Mesenchymal stem cell (in vitro differentiated cells and primary cell): ENCODE results near the gene SLC16A13.

ENCODE experiments used
- DNase-seq: peaks from one replicate; pipeline ENCODE4 v3.0.0-alpha.2; 2013
- H2AFZ ChIP-seq: one replicate; pipeline ENCODE4 v1.6.1; 2013; ENCODE audit warnings: low read depth, mild to moderate bottlenecking, control low read depth, inconsistent platforms, low read length, moderate library complexity
- H2AK5ac ChIP-seq: 2 replicates; pipeline ENCODE4 v1.6.1; 2013; ENCODE audit warnings: low read length, moderate library complexity, mild to moderate bottlenecking, inconsistent platforms; ENCODE audit not compliant: severe bottlenecking
- H2BK120ac ChIP-seq: one replicate; pipeline ENCODE4 v1.6.1; 2013; ENCODE audit warnings: low read depth, mild to moderate bottlenecking, inconsistent platforms, low read length, moderate library complexity
- H2BK12ac ChIP-seq, 2 experiments: one replicate each; pipeline ENCODE4 v1.6.1; 2013; ENCODE audit warnings: inconsistent platforms in 2 of 2, low read length in 2 of 2, mild to moderate bottlenecking in 2 of 2, moderate library complexity in 2 of 2, control low read depth in 1 of 2
- H2BK15ac ChIP-seq: one replicate; pipeline ENCODE4 v1.6.1; 2013; ENCODE audit warnings: mild to moderate bottlenecking, low read depth, inconsistent platforms; ENCODE audit not compliant: poor library complexity, severe bottlenecking
- H2BK5ac ChIP-seq: 2 replicates; pipeline ENCODE4 v1.6.1; 2013; ENCODE audit warnings: low read depth, mild to moderate bottlenecking, low read length, control low read depth, inconsistent platforms; ENCODE audit not compliant: poor library complexity, severe bottlenecking
- H3K14ac ChIP-seq, 2 experiments: one replicate each; pipeline ENCODE4 v1.6.1; 2013; ENCODE audit warnings: inconsistent platforms in 2 of 2, low read length in 2 of 2, control low read depth in 1 of 2, mild to moderate bottlenecking in 1 of 2, moderate library complexity in 1 of 2
- H3K18ac ChIP-seq, 2 experiments: one replicate each; pipeline ENCODE4 v1.6.1; 2013; ENCODE audit warnings: inconsistent platforms in 2 of 2, low read length in 2 of 2, control low read depth in 1 of 2, low read depth in 1 of 2, mild to moderate bottlenecking in 1 of 2
- H3K23ac ChIP-seq, 2 experiments: one replicate each; pipeline ENCODE4 v1.6.1; 2013; ENCODE audit warnings: inconsistent platforms in 2 of 2, low read length in 2 of 2, mild to moderate bottlenecking in 2 of 2, moderate library complexity in 2 of 2, control low read depth in 1 of 2
- H3K27ac ChIP-seq: 2 replicates; pipeline ENCODE4 v1.5.1; 2013; ENCODE audit warnings: mild to moderate bottlenecking, moderate library complexity, low read length, control low read depth, inconsistent platforms; ENCODE audit not compliant: poor library complexity, severe bottlenecking
- H3K27me3 ChIP-seq, 2 experiments: 2 replicates each; pipeline versions ENCODE4 v1.6.1 to v1.7.0; 2013; ENCODE audit warnings: low read length in 2 of 2, mild to moderate bottlenecking in 2 of 2, moderate library complexity in 2 of 2, control low read depth in 1 of 2, inconsistent platforms in 1 of 2; ENCODE audit not compliant: control insufficient read depth in 1 of 2, insufficient read depth in 1 of 2
- H3K36me3 ChIP-seq, 2 experiments: 2 replicates each; pipeline versions ENCODE4 v1.6.1 to v1.7.0; 2013; ENCODE audit warnings: low read length in 2 of 2, control low read depth in 1 of 2, inconsistent platforms in 1 of 2, low read depth in 1 of 2, mild to moderate bottlenecking in 1 of 2; ENCODE audit not compliant: insufficient read depth in 2 of 2, control insufficient read depth in 1 of 2
- H3K4ac ChIP-seq, 2 experiments: one replicate each; pipeline ENCODE4 v1.6.1; 2013; ENCODE audit warnings: inconsistent platforms in 2 of 2, low read length in 2 of 2, mild to moderate bottlenecking in 2 of 2, moderate library complexity in 2 of 2, control low read depth in 1 of 2, low read depth in 1 of 2
- H3K4me1 ChIP-seq: 2 replicates; pipeline ENCODE4 v1.6.1; 2013; ENCODE audit warnings: low read depth, low read length, control low read depth; ENCODE audit not compliant: control insufficient read depth, insufficient read depth
- H3K4me2 ChIP-seq: 2 replicates; pipeline ENCODE4 v1.6.1; 2013; ENCODE audit warnings: low read length, mild to moderate bottlenecking, inconsistent platforms; ENCODE audit not compliant: poor library complexity, severe bottlenecking
- H3K4me3 ChIP-seq, 2 experiments: 2 replicates each; pipeline versions ENCODE4 v1.5.1 to v1.7.0; 2013; ENCODE audit warnings: low read length in 2 of 2, mild to moderate bottlenecking in 2 of 2, control low read depth in 1 of 2, low read depth in 1 of 2; ENCODE audit not compliant: insufficient read depth in 1 of 2
- H3K79me1 ChIP-seq: replicated peaks from 2 replicates; pipeline ENCODE4 v1.6.1; 2013; ENCODE audit warnings: mild to moderate bottlenecking, control low read depth, low read length, inconsistent platforms; ENCODE audit not compliant: poor library complexity, severe bottlenecking
- H3K9ac ChIP-seq: 2 replicates; pipeline ENCODE4 v1.7.0; 2013; ENCODE audit warnings: mild to moderate bottlenecking, low read length, moderate library complexity
- H3K9me3 ChIP-seq: 2 replicates; pipeline ENCODE4 v1.7.0; 2013; ENCODE audit warnings: mild to moderate bottlenecking, low read length; ENCODE audit not compliant: control insufficient read depth
- H4K8ac ChIP-seq: one replicate; pipeline ENCODE4 v1.6.1; 2013; ENCODE audit warnings: inconsistent platforms, mild to moderate bottlenecking, low read length, moderate library complexity
- H4K91ac ChIP-seq: one replicate; pipeline ENCODE4 v1.6.1; 2013; ENCODE audit warnings: mild to moderate bottlenecking, low read length, inconsistent platforms
- WGBS: methylation state at CpG from one replicate; pipeline ENCODE4 v1.1.7; 2013; ENCODE audit warnings: mixed read lengths; 5-methylcytosine and 5-hydroxymethylcytosine counted together

SLC16A13 gene

GRCh38 chr17:7010523-7010922 is 25.3 kb upstream of the SLC16A13 start:
- H4K91ac ChIP-seq = no peak overlapping the region
- H3K36me3 ChIP-seq = peaks cover 22 to 23% of the 10 kb centered on the region in 2 experiments
- H3K4me1 ChIP-seq = peaks cover 16% of the 10 kb centered on the region
- H3K79me1 ChIP-seq = peaks cover 19% of the 10 kb centered on the region
- no peak overlapping the region for H3K27ac ChIP-seq
- H2BK120ac ChIP-seq = no peak overlapping the region
- peak overlapping the region; percentile 100 for H3K9ac ChIP-seq
- H2BK12ac ChIP-seq = no peak overlapping the region
- DNase-seq = no peak
- no peak overlapping the region for H2BK5ac ChIP-seq
- no peak overlapping the region for H3K23ac ChIP-seq
- H3K14ac ChIP-seq = no peak overlapping the region
- H3K18ac ChIP-seq = no peak overlapping the region
- H2AFZ ChIP-seq = no peak overlapping the region
- no peak overlapping the region for H2BK15ac ChIP-seq
- no peaks in the 10 kb centered on the region for H3K27me3 ChIP-seq
- H2AK5ac ChIP-seq = no peak overlapping the region
- peak overlapping the region; percentile 51 for H3K4me2 ChIP-seq
- H3K9me3 ChIP-seq = no peaks in the 10 kb centered on the region
- 80% methylated on average over 1 of the region's 2 CpGs for WGBS
- H3K4me3 ChIP-seq = peak overlapping the region in 1 of 2 experiments; percentile 94
- H3K4ac ChIP-seq = no peak overlapping the region
- H4K8ac ChIP-seq = no peak overlapping the region

- H3K9me3 ChIP-seq = no peaks in the 10 kb centered on the region
- H3K27ac ChIP-seq = no peak overlapping the region
- peaks cover 19% of the 10 kb centered on the region for H3K4me1 ChIP-seq
- no peaks in the 10 kb centered on the region for H3K27me3 ChIP-seq
- H4K8ac ChIP-seq = no peak overlapping the region
- no peak overlapping the region for H2BK120ac ChIP-seq
- H3K9ac ChIP-seq = peak overlapping the region; percentile 100
- H3K4me3 ChIP-seq = peak overlapping the region in 1 of 2 experiments; percentile 94
- no peak overlapping the region for H3K14ac ChIP-seq
- no peak overlapping the region for H4K91ac ChIP-seq
- H2BK15ac ChIP-seq = no peak overlapping the region
- no peak for DNase-seq
- H3K36me3 ChIP-seq = peaks cover 15 to 24% of the 10 kb centered on the region in 2 experiments
- peaks cover 18% of the 10 kb centered on the region for H3K79me1 ChIP-seq
- no peak overlapping the region for H3K23ac ChIP-seq
- H2BK5ac ChIP-seq = no peak overlapping the region
- H3K18ac ChIP-seq = no peak overlapping the region
- H2BK12ac ChIP-seq = no peak overlapping the region
- no peak overlapping the region for H2AK5ac ChIP-seq
- H2AFZ ChIP-seq = no peak overlapping the region
- H3K4ac ChIP-seq = no peak overlapping the region
- peak overlapping the region; percentile 51 for H3K4me2 ChIP-seq
- 90% methylated on average over 13 of the region's 14 CpGs for WGBS
Measured at GRCh38 chr17:7011415-7011814, 24.4 kb upstream of the SLC16A13 start.

DNA sequence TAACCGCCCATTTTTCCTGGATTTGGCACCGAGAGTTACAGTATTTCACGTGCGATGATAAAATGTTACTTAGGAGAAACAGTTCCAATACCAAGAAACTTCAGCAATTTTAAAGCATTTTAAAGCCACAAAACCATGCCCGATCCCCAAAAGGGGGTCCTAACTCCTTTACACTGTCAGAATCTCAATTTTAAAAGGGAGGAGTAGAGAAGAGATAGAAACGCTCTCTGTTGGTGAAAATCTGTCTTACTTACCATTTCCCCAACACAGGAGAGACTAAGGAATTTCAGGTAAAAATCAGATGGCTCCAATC is 23.9 kb upstream of the SLC16A13 start:
- WGBS = 43% methylated on average over 4 of the region's 6 CpGs
- peak overlapping the region; percentile 100 for H3K9ac ChIP-seq

GRCh38 chr17:7014261-7014994 is 21.4 kb upstream of the SLC16A13 start:
- Histone ChIP-seq H4K8ac (peak overlapping the region; percentile 89), H2BK120ac (peak overlapping the region; percentile 66), H3K36me3 (peaks cover 24 to 28% of the 10 kb centered on the region in 2 experiments), H3K23ac (peak overlapping the region in 1 of 2 experiments; percentile 16), H3K18ac (peak overlapping the region; percentile 34 to 71), H2BK5ac (peak overlapping the region; percentile 39), H2AFZ (no peak overlapping the region), H3K9ac (peak overlapping the region; percentile 100), H2BK12ac (peak overlapping the region in 1 of 2 experiments; percentile 18), H3K27me3 (no peaks in the 10 kb centered on the region), H3K9me3 (no peaks in the 10 kb centered on the region), H3K4me2 (peak overlapping the region; percentile 99), H2BK15ac (peak overlapping the region; percentile 34), H3K4me1 (peaks cover 19% of the 10 kb centered on the region), H3K27ac (peak overlapping the region; percentile 86), H3K79me1 (peaks cover 13% of the 10 kb centered on the region), H3K14ac (no peak overlapping the region), H2AK5ac (peak overlapping the region; percentile 30), H3K4me3 (peak overlapping the region; percentile 72 to 94), H4K91ac (peak overlapping the region; percentile 30), H3K4ac (peak overlapping the region in 1 of 2 experiments; percentile 29)
- peak; percentile 99 for DNase-seq
- WGBS = 1% methylated on average over 60 of the region's 75 CpGs

More for the DNA sequence above, 23.9 kb upstream of the SLC16A13 start:
- no peak overlapping the region for H2AFZ ChIP-seq
- H3K14ac ChIP-seq = no peak overlapping the region
- no peak overlapping the region for H2AK5ac ChIP-seq
- no peaks in the 10 kb centered on the region for H3K9me3 ChIP-seq
- H3K27me3 ChIP-seq = no peaks in the 10 kb centered on the region
- H2BK15ac ChIP-seq = no peak overlapping the region
- no peak overlapping the region for H2BK5ac ChIP-seq
- H4K8ac ChIP-seq = no peak overlapping the region
- no peak overlapping the region for H2BK120ac ChIP-seq
- peak overlapping the region; percentile 81 for H3K4me2 ChIP-seq
- peaks cover 18% of the 10 kb centered on the region for H3K79me1 ChIP-seq
- H3K18ac ChIP-seq = no peak overlapping the region
- peak overlapping the region; percentile 88 to 94 for H3K4me3 ChIP-seq
- H3K27ac ChIP-seq = peak overlapping the region; percentile 4
- no peak for DNase-seq
- H3K4me1 ChIP-seq = peaks cover 19% of the 10 kb centered on the region
- no peak overlapping the region for H3K4ac ChIP-seq
- peaks cover 15 to 26% of the 10 kb centered on the region in 2 experiments for H3K36me3 ChIP-seq
- H2BK12ac ChIP-seq = no peak overlapping the region
- no peak overlapping the region for H3K23ac ChIP-seq
- no peak overlapping the region for H4K91ac ChIP-seq
